Osteocyte (in vitro differentiated cells): Measurements from ENCODE around the gene TNXB. TPM values are rescaled to one million over a fixed set of nuclear protein-coding genes. Genes with fewer than 3 reads are reported as not detected.

ENCODE experiments used
- DNase-seq: peaks from one replicate; pipeline ENCODE4 v3.0.0; 2021; ENCODE audit warnings: mixed read lengths; ENCODE audit not compliant: unreplicated experiment; ENCODE audit errors: extremely low spot score
- H3K27ac Mint-ChIP-seq: one replicate; pipeline ENCODE4 v1.8.0; 2021; ENCODE audit warnings: mild to moderate bottlenecking, mixed read lengths; ENCODE audit not compliant: unreplicated experiment
- H3K27me3 Mint-ChIP-seq: one replicate; pipeline ENCODE4 v1.8.0; 2021; ENCODE audit warnings: mixed read lengths; ENCODE audit not compliant: unreplicated experiment
- H3K36me3 Mint-ChIP-seq: one replicate; pipeline ENCODE4 v1.8.0; 2021; ENCODE audit warnings: mixed read lengths; ENCODE audit not compliant: unreplicated experiment
- H3K4me1 Mint-ChIP-seq: one replicate; pipeline ENCODE4 v1.8.0; 2021; ENCODE audit warnings: mixed read lengths; ENCODE audit not compliant: unreplicated experiment
- H3K4me3 Mint-ChIP-seq: one replicate; pipeline ENCODE4 v1.8.0; 2021; ENCODE audit warnings: mild to moderate bottlenecking, moderate library complexity, mixed read lengths; ENCODE audit not compliant: unreplicated experiment
- H3K9me3 Mint-ChIP-seq: one replicate; pipeline ENCODE4 v1.8.0; 2021; ENCODE audit warnings: mixed read lengths; ENCODE audit not compliant: unreplicated experiment
- CTCF ChIP-seq: fragments of 200-600 bp; sonication (generic); IDR thresholded peaks from 2 replicates; pipeline ENCODE4 v1.5.0; 2021; ENCODE audit warnings: antibody characterized with exemption, mild to moderate bottlenecking, moderate library complexity
- total RNA-seq: library from RNA; stranded (reverse); gene quantifications from 2 replicates; pipeline ENCODE4 v1.2.1, GENCODE V29; 2021

TNXB gene
- total RNA-seq, 1 donor from 2014 or later = 13.9 TPM

DNA sequence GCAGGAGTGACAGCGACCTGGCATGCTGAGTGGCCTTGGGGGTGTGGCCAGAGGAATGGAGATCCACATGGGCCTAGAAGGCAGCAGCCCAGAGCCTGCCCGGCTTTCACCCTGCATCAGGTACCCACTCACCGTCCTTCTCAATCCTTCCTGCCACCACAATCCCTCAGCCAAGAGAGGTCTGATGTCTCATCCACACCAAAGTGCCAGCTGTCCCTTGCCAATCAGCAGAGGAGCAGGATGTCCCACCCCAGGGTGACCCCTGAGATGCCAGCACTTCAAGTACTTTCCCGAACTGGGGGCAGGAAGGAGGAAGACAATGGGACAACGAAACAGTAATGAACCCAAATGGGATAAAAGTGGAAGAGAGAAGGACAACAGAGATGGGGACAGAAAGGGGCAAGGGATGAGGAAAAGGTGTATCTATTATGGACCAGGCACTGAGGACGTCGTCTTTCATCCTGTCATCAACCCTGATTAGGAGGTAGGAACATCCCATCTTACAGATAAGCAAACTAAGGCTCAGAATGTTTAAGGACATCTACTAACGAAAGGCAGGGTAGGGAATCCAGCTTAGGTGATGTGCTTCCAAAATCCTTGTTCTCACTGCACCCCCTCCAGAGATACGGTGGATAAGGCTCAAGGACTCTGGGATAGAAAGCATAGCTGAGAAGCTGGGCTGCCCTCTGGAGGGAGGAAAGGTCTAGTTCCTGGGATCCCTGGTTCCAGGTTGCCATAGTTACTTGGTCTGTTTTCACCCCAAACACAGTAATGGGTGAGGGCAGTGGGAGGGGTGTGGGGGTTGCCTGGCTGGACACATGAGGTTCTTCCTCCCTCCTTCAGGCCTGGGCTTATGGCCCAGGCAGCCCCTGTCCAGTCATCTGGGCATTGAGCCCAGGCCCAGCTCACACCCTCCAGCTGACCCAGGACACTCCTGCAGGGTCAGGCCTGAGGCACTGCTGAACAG is 4.5 kb upstream of the TNXB start:
- peak; percentile 92 for DNase-seq
- H3K27ac Mint-ChIP-seq = peak overlapping the region; percentile 98
- H3K9me3 Mint-ChIP-seq = no peaks in the 10 kb centered on the region
- no peaks in the 10 kb centered on the region for H3K27me3 Mint-ChIP-seq
- peaks cover 9% of the 10 kb centered on the region for H3K36me3 Mint-ChIP-seq
- no peak overlapping the region for H3K4me3 Mint-ChIP-seq
- peaks cover 55% of the 10 kb centered on the region for H3K4me1 Mint-ChIP-seq
- peak; percentile 58 for TF ChIP-seq CTCF

DNA sequence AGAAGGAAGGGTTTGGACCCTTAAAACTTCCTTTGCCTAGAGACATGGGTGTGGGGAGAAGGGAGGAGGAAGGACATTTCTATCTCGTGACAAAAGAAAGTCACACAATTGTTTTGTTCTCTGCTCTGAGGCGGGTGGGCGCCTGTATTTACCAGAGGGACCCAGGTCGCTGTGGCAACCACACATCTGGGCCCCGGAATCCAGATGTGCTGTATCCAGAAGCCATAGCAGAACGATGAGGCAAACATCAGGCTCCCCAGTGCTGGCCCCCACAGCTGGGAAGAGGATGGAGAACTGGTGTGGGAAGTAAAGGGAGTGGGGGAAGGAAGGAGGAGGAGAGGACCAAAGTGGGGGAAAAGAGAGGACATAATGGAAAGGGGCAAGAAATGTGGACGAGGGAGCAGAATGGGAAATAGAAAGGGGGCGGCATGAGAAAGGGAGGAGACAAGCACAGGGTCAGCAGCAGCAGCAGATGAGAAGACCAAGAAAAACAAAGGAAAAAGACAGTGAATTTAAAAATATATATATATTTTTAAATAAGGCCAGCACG is 3.4 kb upstream of the TNXB start:
- H3K9me3 Mint-ChIP-seq = no peaks in the 10 kb centered on the region
- peak overlapping the region; percentile 70 for H3K27ac Mint-ChIP-seq
- peaks cover 67% of the 10 kb centered on the region for H3K4me1 Mint-ChIP-seq
- no peak overlapping the region for H3K4me3 Mint-ChIP-seq
- DNase-seq = no peak
- H3K27me3 Mint-ChIP-seq = no peaks in the 10 kb centered on the region
- H3K36me3 Mint-ChIP-seq = peaks cover 9% of the 10 kb centered on the region
- TF ChIP-seq CTCF = no peak

DNA sequence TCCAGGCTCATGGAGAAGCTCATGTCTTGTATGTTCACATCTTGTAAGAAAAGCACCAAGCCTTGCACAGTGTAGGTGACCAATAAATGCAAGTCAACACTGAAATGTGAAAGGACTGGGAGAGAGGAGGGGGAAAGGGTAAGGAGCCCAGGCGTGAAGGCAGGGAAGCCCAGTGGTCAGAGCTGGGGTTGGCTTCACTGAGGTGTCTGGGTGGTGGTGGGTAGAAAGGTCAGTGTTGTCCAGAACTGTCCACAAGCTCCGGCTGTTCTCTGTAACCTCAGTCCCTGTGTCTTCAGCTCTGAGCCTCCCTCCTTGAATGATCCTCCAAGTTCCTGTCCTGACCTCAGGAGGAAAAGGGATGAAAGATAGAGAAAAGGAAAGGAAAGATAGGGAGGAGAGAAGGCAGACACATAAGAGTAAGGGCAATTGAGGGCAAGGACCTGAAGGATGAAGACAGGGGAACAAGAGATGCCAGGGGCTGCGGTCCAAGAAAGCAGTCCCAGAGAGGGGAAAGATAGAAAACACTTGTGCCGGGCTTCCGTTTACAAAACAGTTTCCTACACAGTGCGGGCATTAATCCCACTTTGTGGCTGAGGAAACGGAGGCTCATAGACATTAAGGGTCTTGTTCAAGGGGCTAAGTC is 2.4 kb upstream of the TNXB start:
- TF ChIP-seq CTCF = no peak

GRCh38 chr6:32110632-32111031 is 1.5 kb upstream of the TNXB start:
- H3K4me1 Mint-ChIP-seq = peaks cover 69% of the 10 kb centered on the region
- H3K27me3 Mint-ChIP-seq = no peaks in the 10 kb centered on the region
- TF ChIP-seq CTCF = no peak
- DNase-seq = no peak
- H3K9me3 Mint-ChIP-seq = no peaks in the 10 kb centered on the region
- no peak overlapping the region for H3K4me3 Mint-ChIP-seq
- peak overlapping the region; percentile 10 for H3K27ac Mint-ChIP-seq
- H3K36me3 Mint-ChIP-seq = peaks cover 6% of the 10 kb centered on the region

More for the DNA sequence above, 2.4 kb upstream of the TNXB start:
- no peak for DNase-seq
- Mint-ChIP-seq H3K36me3 (peaks cover 8% of the 10 kb centered on the region), H3K4me3 (no peak overlapping the region), H3K4me1 (peaks cover 75% of the 10 kb centered on the region), H3K9me3 (no peaks in the 10 kb centered on the region), H3K27me3 (no peaks in the 10 kb centered on the region), H3K27ac (peak overlapping the region; percentile 70)

GRCh38 chr6:32109765-32110160 is 625 bp upstream of the TNXB start:
- Mint-ChIP-seq H3K36me3 (peaks cover 4% of the 10 kb centered on the region), H3K27ac (peak overlapping the region; percentile 64), H3K9me3 (no peaks in the 10 kb centered on the region), H3K4me3 (no peak overlapping the region), H3K4me1 (peaks cover 61% of the 10 kb centered on the region), H3K27me3 (no peaks in the 10 kb centered on the region)
- TF ChIP-seq CTCF = no peak
- no peak for DNase-seq
